Fibroblast of villous mesenchyme (primary cell): ENCODE measurements around the gene TPCN2. TPM values are rescaled to one million over a fixed set of nuclear protein-coding genes. Genes with fewer than 3 reads are reported as not detected.

Experiments
- DNase-seq: peaks from one replicate; pipeline ENCODE4 v3.0.0-alpha.2; 2010; ENCODE audit warnings: low read depth
- H3K4me3 ChIP-seq: 2 replicates; pipeline ENCODE4 v1.5.1; 2011; ENCODE audit warnings: low read depth, mild to moderate bottlenecking, low read length
- total RNA-seq: library from RNA; depleted of rRNA; stranded (reverse); fragments of >200 nt; gene quantifications from 2 replicates; pipeline ENCODE4 v1.2.3, GENCODE V29; 2012
- TF ChIP-seq, protein P1 (sequence below): IDR thresholded peaks from 2 replicates; pipeline ENCODE4 v1.5.1; 2012; ENCODE audit warnings: low read depth, mild to moderate bottlenecking, low read length; ENCODE audit not compliant: insufficient read depth

The TPCN2 gene
- total RNA-seq, 1 donor: 10.4 TPM

DNA sequence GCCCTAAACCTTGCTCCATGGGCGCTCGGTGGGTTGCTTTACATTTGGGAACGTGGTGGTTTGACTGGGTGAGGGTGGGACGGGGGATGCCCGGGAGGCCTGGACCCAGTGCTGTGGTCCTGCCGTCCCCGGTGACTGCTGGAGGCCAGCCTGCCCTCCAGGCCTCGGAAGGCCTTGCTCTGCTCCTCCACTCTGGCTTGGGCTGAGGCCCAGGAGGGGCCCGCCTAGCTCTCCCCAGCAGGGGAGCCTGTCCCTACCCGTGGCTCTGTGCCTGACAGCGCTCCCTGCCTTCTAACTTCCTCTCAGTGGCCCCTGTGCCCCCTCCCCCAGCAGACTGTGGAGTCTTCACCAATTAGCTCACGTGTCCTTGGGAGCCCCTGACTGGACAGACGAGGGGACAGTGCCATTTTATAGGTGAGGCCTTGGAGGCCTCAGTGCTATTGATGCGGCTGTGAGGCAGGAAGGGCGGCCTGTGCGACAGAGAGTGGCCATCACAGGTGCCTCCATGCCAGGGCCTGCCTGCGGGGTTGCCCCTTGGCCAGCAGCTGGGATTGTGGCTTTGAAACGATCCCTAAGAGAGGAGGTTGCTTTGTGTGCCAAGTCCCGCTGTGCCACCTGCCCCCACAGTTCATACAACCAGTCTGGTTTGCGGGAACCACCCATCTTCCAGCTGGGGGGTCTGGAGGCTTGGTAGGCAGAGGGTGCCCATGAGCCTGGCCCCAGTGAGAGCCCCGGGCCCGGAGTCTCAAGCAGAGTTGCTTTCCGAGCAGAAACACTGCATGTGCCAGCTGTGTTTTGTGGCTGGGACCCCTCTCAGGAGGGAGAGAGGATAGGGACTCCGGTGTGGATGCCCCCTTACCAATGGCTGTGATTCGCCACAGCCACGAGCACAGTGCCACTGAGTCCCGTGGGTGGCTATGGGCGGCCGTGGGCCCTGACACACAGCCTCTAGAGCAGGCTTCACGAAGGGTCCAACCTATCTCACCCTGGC, 17.7 kb downstream of the TPCN2 start:
- H3K4me3 ChIP-seq: no peak overlapping the region
- TF ChIP-seq, protein P1, sequence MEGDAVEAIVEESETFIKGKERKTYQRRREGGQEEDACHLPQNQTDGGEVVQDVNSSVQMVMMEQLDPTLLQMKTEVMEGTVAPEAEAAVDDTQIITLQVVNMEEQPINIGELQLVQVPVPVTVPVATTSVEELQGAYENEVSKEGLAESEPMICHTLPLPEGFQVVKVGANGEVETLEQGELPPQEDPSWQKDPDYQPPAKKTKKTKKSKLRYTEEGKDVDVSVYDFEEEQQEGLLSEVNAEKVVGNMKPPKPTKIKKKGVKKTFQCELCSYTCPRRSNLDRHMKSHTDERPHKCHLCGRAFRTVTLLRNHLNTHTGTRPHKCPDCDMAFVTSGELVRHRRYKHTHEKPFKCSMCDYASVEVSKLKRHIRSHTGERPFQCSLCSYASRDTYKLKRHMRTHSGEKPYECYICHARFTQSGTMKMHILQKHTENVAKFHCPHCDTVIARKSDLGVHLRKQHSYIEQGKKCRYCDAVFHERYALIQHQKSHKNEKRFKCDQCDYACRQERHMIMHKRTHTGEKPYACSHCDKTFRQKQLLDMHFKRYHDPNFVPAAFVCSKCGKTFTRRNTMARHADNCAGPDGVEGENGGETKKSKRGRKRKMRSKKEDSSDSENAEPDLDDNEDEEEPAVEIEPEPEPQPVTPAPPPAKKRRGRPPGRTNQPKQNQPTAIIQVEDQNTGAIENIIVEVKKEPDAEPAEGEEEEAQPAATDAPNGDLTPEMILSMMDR: no peak
- DNase-seq: no peak

DNA sequence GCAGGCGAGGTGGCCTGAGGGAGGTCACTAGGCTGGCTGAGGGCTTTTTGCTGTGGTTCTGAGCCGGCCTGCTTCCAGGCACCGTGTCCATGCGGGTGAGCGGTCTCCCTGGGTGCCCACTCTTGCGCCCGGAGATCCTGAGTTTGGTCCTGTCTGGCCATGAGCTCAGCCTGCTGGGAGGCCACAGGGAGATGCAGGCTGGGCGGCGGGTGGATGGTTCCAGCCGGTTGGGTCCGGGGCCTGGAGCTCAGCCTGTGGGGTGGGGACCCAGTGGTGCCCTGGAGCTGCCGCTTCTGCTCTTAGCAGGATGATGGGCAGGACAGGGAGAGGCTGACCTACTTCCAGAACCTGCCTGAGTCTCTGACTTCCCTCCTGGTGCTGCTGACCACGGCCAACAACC, 18.5 kb downstream of the TPCN2 start:
- no peak for DNase-seq
- TF ChIP-seq, protein P1: no peak
- no peak overlapping the region for H3K4me3 ChIP-seq

DNA sequence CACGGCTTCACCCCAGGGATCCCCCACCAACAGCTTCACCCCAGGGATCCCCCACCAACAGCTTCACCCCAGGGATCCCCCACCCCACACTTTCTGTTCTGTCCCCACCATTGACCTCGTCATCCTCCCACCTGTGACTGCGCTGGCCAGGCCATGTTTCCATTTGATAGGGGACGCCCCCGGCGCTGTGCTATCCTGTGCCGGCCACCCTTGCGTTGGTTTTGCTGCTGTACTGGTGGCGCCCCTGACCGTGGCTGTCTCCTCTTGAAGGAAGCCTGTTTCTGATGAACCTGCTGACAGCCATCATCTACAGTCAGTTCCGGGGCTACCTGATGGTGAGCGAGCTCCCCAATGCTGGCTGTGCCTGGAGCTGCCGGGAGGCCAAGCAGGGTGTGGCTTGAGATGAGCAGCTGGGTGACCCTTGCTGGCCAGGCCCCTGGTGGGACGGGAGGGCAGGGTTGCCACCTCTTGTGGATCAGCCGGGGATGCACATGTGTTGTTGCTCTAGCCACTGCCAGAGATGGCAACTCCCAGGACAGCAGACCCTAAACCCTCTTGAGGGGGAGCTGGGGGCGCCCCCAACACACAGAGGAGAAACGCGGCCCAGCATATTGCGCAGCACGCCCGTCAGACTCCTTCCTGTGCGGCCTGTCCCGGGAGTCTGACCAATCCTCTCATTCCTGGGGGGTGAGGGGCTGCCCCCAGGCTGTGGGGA, 22.5 kb downstream of the TPCN2 start:
- TF ChIP-seq, protein P1: no peak
- no peak for DNase-seq
- no peak overlapping the region for H3K4me3 ChIP-seq

DNA sequence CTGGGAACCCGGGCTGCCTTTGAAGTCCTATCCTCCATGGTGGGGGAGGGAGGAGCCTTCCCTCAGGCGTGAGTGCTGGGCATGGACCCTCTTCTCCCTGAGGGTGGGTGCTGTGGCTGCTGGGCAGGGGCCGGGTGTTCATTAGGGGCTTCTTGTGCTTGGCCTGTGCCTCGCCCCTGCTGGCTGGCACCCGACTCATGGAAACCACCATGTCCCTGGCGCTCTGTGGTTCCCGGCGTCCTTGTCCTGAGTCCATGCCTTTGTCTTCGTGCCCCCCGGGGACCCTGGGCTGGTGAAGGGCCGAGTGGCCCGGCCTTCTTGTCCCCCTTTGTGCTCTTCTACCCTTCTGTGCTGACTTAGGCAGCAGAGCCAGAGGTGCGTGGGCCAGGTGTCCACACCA, 23.2 kb downstream of the TPCN2 start:
- no peak overlapping the region for H3K4me3 ChIP-seq
- TF ChIP-seq, protein P1: no peak
- DNase-seq: no peak

DNA sequence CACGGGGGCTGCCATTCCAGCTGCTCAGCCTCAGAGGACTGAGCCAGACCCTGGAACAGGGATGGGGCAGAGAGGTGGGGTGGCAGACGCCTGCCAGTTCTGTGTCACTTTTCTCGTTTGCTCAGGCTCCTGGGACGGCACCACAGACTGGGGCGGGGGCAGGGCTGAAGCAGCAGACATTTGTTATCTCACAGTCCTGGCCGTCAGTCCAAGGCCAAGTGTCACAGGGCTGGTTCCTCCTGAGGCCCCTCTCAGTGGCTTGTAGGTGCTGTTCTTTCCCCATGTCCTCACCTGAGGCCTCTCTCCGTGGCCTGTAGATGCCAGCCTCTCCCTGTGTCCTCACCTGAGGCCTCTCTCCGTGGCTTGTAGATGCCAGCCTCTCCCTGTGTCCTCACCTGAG, 24.7 kb downstream of the TPCN2 start:
- TF ChIP-seq, protein P1: no peak
- DNase-seq: no peak
- no peak overlapping the region for H3K4me3 ChIP-seq

DNA sequence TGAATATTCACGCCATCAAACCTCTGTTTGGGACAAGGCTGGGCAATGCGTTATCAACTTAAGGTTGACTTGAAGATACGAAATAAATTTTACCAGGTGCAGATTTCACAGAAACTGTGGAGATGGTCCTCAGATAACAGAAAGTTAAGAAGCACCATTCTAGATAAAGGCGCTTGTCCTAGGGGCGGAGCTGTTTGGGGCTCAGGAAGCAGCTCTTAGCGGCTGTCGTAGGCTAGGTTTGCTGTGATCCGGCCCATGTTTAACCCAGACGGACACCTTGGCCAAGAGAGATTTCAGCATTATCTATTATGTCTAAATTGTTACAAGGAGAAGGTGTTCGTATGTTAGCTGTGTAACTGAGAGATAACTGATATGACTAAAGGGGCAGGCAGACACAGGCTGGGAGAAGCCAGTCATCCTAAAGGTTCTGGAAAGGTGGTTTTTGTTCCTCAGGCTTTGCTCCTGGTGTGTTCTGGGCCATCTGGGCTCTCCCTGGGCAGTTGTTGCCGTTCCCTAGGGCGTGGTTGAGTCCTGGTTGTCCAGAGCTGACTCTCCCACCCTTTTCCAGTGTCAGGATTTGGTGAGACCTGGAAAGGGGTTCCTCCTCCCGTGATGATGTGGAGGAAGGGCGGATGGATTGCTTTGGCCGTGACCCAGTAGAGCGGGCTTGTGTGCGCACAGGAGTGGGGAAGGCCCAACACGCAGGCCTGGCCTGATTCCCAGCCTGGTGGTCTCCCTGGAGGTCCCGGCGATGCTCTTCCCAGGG, 25.8 kb downstream of the TPCN2 start:
- H3K4me3 ChIP-seq: no peak overlapping the region
- DNase-seq: peak; percentile 55
- TF ChIP-seq, protein P1: no peak
